ENCODE results near the gene CCDC192.
A peak's percentile ranks its signal among the peaks of the same experiment; 100 is the strongest.

The CCDC192 gene

GRCh38 chr5:127930311-127930710 is 227.1 kb downstream of the CCDC192 start:
- DNase-seq: no peak

GRCh38 chr5:127931396-127931795 is 228.2 kb downstream of the CCDC192 start:
- no peak for DNase-seq

- no peak for DNase-seq
Measured at GRCh38 chr5:127933348-127933747, 230.2 kb downstream of the CCDC192 start.

GRCh38 chr5:127934791-127935256 is 231.6 kb downstream of the CCDC192 start:
- DNase-seq: no peak

DNA sequence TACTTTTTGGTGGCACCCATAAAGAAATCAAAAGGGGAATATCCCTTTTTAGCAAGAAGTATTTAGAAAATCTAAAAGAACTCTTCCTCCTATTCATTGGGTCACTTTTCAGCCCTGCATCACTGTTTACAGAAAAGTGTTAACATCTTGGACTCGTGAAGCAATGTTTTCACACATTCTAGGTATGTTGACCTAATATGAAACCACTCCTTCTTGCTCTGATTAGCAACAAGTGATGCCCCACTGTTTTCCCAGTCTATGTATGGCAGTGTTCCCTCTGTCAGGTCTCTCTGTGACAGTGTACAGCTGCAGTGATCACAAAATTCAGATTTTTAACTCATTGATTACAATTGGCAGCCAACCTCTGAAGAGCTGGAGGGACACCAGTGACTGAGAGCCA is 232.2 kb downstream of the CCDC192 start:
- DNase-seq: no peak

DNA sequence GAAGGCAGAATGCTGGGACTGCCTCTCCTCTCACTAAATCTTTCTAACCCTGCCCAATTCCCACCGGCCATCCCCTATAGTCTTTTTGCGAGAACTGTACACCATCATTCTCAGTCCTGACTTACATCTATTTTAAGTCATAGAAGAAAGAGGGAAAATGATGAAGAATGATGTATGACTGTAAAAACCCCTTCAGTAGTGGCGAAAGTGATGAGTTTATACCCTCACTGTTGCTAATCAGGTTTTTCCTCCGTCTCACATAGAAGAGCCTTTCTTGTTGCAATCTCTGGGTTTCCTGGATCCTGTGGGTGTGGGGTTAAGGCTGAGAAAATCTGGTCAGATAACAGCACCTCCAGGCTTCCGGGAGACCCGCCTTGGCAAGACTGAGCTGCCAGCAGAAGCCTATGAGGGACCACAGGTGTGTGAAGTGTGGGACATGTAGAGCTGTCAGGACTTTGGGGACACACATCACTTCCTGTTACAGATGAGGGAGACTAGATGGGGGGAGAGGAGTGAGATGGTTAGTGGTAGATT is 233.3 kb downstream of the CCDC192 start:
- peak; percentile 21 to 32 for DNase-seq

- DNase-seq: no peak
Measured at GRCh38 chr5:127938746-127939145, 235.6 kb downstream of the CCDC192 start.

DNA sequence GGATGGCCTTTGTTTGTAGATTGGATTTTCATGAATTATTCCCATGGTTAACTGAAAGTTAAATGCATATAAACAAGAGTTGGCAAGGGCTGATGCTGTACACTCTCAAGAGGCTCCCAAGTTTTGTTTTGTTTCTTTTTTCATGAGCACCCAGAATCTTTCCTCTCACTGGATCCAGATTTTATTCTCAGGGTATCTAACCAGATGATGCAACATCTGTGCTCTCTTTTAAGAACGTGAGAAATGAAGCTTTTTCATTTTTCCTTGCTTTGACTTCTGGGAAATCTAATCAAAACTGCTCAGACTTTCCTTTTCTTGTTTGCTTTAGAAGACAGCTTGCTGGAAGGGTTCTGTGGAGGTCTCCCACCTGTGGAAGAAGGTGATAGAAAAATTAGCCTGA is 237.7 kb downstream of the CCDC192 start:
- DNase-seq: no peak

- DNase-seq: no peak
Measured at GRCh38 chr5:127941646-127942045, 238.5 kb downstream of the CCDC192 start.

- no peak for DNase-seq
Measured at GRCh38 chr5:127942246-127943060, 239.3 kb downstream of the CCDC192 start.

DNA sequence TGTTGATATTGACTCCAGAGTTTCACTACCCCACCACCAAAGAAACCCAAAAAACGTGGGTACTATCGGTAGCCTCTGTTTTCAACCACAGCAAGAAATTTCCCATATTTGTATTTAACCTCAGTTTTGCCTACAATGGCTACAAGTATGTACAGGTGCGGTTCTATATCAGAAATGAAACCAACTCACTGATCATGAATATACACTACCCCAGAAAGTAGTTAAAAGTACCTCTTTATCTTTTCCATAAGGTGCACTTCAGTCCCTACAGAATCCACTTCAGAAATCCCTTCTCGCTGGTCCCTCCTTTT is 239.8 kb downstream of the CCDC192 start:
- DNase-seq: no peak

- no peak for DNase-seq
Measured at GRCh38 chr5:127944125-127944524, 240.9 kb downstream of the CCDC192 start.

DNA sequence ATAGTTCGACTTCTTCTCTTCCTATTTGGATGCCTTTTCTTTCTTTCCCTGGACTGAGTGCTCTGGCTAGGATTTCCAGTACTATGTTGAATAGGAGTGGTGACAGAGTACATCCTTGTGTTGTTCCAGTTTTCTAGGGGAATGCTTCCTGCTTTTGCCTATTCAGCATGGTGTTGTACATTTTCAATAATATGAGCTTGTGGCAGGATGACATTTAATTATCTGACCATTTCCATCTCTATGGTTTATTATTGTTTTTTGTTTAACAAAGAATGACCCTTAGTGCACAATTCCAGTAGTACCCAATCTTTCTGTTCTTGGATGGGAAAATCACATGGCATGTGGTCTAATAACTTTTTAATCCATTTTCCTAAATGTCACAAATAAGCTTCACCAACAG is 244.8 kb downstream of the CCDC192 start:
- no peak for DNase-seq

DNA sequence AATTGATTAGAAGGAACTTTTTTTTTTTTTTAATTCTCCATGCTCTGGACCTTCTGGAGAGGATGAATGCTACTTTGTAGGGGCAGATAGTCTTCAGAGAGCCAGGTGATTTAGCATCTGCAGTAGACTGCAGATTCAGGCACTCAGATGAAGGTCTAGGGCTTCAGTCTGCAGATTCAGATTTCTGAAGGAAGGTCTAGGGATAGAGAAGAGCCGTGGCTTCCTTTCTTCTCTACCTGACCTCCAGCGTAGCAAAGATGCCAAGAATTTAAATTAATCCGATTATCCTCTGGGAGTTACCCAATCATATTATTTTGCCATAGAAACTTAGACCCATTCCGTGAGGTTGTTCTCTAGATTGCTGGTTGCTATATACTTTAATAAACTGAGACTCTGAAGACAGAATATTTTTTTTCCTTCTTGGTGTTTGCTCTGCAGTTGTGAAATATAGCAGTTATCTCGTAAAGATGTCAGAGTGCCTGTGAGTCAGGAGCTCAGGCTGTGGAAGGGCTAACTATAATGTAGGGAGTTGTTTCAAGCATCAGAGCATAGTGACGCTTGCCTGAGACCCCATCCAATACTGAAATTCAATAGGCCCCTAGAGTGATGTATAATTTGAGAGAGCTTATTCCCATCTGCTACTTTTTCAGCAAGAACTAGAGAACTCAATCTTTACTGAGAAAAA is 247.7 kb downstream of the CCDC192 start:
- DNase-seq: no peak

DNA sequence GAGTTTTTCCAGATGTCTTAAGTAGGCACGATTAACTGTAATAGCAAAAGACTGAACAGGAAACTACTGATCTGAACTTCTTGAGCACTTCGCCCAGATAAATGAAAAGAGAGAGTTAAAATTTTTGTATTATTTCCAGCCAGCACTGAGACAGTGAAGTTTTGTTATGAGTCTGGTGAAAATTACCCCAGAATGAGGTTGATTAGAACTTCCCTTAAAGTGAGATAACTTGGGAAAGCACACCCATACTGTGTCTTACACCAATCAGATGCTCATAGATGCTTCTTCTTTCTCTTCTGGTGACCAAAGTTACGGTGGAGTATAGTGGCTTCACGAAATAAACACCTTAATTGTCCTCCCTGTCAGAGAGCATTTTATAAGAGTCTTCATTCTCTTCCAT is 248.6 kb downstream of the CCDC192 start:
- DNase-seq: no peak

GRCh38 chr5:127957183-127957582 is 254.0 kb downstream of the CCDC192 start:
- no peak for DNase-seq

GRCh38 chr5:127957701-127958239 is 254.6 kb downstream of the CCDC192 start:
- DNase-seq: no peak

DNA sequence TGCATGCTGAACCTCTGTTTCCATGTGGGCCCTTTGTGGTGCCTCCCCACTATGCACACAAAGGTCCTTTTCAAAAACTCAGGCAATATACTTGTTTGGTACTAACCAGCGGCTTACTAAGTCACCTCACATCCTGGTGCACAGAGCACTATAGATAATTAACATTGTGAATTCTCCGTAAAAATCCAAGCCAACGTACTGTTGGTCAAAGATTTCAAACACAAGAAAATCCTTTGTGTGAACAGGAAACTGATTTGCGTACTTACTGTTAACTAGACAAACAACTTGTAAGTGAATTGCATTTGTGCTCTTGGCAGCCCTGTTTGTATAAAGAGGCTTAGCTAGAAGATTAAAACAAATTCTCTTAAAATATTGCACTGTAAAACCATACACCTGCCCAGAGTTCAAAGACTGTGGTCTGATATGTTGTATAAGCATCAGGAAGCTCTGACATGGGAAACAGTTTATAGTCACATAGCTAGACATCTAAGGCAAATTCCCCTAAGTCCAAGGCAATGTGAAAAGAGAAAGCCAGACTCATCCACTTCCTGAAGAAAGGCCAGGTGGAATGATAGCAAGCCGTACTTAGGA is 255.3 kb downstream of the CCDC192 start:
- no peak for DNase-seq

GRCh38 chr5:127959152-127959764 is 256.1 kb downstream of the CCDC192 start:
- no peak for DNase-seq

DNA sequence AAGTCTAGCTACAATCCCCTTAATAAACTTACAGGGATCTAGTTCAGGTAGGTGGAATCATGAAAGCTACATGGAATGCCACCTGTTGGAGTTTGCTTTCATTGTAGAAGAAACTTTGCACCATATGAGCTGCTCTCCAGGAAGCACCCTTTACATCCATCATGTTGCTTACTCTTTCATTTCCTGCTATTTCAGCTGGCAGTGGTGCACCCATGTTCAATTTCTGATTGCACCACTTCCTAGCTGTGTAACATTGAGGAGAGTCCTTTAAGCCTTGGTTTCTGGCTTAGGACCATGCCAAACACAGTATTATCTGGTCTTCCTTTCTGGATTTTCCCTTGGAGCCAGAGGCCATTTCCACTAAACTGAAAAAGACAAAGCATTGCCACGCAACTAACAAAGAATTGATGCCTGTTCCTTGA is 257.1 kb downstream of the CCDC192 start:
- no peak for DNase-seq

DNA sequence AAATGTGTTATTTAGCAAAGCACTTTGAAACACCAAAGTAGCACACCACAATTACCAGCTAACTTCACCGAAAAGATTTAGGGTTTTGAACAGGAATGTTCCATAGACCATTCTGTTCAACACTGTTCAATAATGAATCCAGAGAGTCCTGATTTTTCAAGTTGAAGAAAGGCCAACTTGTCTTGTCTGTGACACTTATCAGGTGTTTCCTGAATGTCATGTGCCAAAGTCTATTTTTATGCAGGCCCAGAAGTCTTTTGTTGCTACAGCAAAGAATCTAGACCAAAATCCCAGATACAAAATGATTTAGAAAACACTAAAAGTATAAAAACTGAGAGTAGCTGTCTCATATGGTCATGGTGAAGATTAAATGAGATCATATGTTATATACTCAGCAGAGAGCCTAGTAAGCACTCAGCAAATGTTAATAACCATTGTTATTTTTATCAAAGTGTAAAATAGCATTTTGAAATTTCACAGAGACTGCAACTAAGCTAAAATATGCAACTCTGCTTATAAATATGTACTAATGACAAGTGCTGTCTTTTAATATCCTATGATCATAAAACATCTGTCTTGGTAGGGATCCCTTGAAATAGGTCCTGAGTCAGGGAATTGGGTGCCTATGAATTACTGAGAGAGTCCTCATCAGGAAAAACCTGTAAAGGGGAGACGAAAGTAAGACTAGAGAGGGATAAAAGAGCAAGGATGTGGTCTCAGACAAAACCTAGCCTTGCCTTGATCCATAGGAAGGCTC is 258.0 kb downstream of the CCDC192 start:
- DNase-seq: no peak

GRCh38 chr5:127961763-127962145 is 258.6 kb downstream of the CCDC192 start:
- DNase-seq: no peak

All from activated T-cell treated with anti-CD3 and anti-CD28 coated beads, Interleukin-2, amount 50 U/mL, for 48 hours (primary cell).